Esophagus muscularis mucosa (tissue), 4 donors: Measurements from ENCODE around the gene HOXA4. TPM values are rescaled to one million over a fixed set of nuclear protein-coding genes. Genes with fewer than 3 reads are reported as not detected.

ENCODE experiments used
- DNase-seq: peaks from one replicate; pipeline ENCODE4 v3.0.0-alpha.2; 2017; ENCODE audit errors: extremely low spot score
- H3K27ac ChIP-seq, 4 donors: fragments of 200-600 bp; sonication (generic); replicated peaks in 1 of 4; 1 replicate in 3 of 4; 2 replicates in 1 of 4; pipeline ENCODE4 v1.5.1; 2016 to 2019; ENCODE audit warnings: mild to moderate bottlenecking in 1 of 4
- H3K27me3 ChIP-seq, 4 donors: fragments of 200-600 bp; sonication (generic); one replicate each; pipeline versions ENCODE4 v1.5.1 to v1.6.0; 2016 to 2019
- H3K36me3 ChIP-seq, 4 donors: fragments of 200-600 bp; sonication (generic); one replicate each; pipeline ENCODE4 v1.5.1; 2016 to 2019
- H3K4me1 ChIP-seq, 4 donors: fragments of 200-600 bp; sonication (generic); one replicate each; pipeline ENCODE4 v1.5.1; 2016 to 2019
- H3K4me3 ChIP-seq, 4 donors: fragments of 200-600 bp; sonication (generic); 1 replicate in 2 of 4; 2 replicates in 2 of 4; pipeline ENCODE4 v1.5.1; 2016 to 2019; ENCODE audit warnings: mild to moderate bottlenecking in 4 of 4, moderate library complexity in 1 of 4
- H3K9me3 ChIP-seq, 4 donors: fragments of 200-600 bp; sonication (generic); 1 replicate in 3 of 4; 2 replicates in 1 of 4; pipeline ENCODE4 v1.5.1; 2016 to 2019
- EP300 ChIP-seq: sonication (generic); formaldehyde crosslinking; IDR thresholded peaks from one replicate; pipeline ENCODE4 v1.6.1; 2017; ENCODE audit warnings: antibody characterized with exemption
- POLR2A ChIP-seq: fragments of 450-650 bp; IDR thresholded peaks from one replicate; pipeline ENCODE4 v1.6.1; 2017; ENCODE audit warnings: antibody characterized with exemption, moderate library complexity, mild to moderate bottlenecking, low read depth
- POLR2AphosphoS5 ChIP-seq, 2 donors: sonication (generic); formaldehyde crosslinking; IDR thresholded peaks; one replicate each; pipeline ENCODE4 v1.6.1; 2017; ENCODE audit warnings: antibody characterized with exemption in 2 of 2
- WGBS: methylation state at CpG from one replicate; pipeline ENCODE4 v1.1.5; 2018; 5-methylcytosine and 5-hydroxymethylcytosine counted together
- intact Hi-C: fragments of 100-400 bp; cut with DNase I; formaldehyde crosslinking; loops from one replicate; pipeline ENCODE4 v1.15.1; 2023
- total RNA-seq, 4 donors: library from RNA; depleted of rRNA; stranded (reverse); fragments of >200 nt; gene quantifications; one replicate each; pipeline versions ENCODE4 v1.1.0 to v1.2.1, GENCODE V29; 2016
- TF ChIP-seq, protein P1 (sequence below), 3 experiments: fragments of 200-600 bp in 2 of 3; fragments of 450-650 bp in 1 of 3; sonication (generic) in 2 of 3; IDR thresholded peaks; one replicate each; pipeline ENCODE4 v1.5.1; 2017 to 2019; ENCODE audit warnings: antibody characterized with exemption in 3 of 3, mild to moderate bottlenecking in 2 of 3, moderate library complexity in 1 of 3

HOXA4 gene
- total RNA-seq, 4 donors from 2014 or later, result 12.5 to 26.8 (median 18.1) TPM

GRCh38 chr7:27112361-27112760 is 18.2 kb downstream of the HOXA4 start:
- peaks cover 30 to 70% (median 59%) of the 10 kb centered on the region in 4 donors for H3K4me1 ChIP-seq
- no peaks in the 10 kb centered on the region for H3K9me3 ChIP-seq
- peak overlapping the region; percentile 96 to 100 (median 99) for H3K27ac ChIP-seq
- DNase-seq, result no peak
- intact Hi-C loops, result no loop called here
- H3K36me3 ChIP-seq, result no peaks in the 10 kb centered on the region
- 11% methylated on average over 4 of the region's 4 CpGs for WGBS
- peak overlapping the region; percentile 68 to 88 (median 77) for H3K4me3 ChIP-seq
- no peaks in the 10 kb centered on the region for H3K27me3 ChIP-seq
- TF ChIP-seq POLR2AphosphoS5 (IDR thresholded peaks at IDR 0.05) (no peak), POLR2A (no peak), EP300 (no peak)
- TF ChIP-seq, protein P1, sequence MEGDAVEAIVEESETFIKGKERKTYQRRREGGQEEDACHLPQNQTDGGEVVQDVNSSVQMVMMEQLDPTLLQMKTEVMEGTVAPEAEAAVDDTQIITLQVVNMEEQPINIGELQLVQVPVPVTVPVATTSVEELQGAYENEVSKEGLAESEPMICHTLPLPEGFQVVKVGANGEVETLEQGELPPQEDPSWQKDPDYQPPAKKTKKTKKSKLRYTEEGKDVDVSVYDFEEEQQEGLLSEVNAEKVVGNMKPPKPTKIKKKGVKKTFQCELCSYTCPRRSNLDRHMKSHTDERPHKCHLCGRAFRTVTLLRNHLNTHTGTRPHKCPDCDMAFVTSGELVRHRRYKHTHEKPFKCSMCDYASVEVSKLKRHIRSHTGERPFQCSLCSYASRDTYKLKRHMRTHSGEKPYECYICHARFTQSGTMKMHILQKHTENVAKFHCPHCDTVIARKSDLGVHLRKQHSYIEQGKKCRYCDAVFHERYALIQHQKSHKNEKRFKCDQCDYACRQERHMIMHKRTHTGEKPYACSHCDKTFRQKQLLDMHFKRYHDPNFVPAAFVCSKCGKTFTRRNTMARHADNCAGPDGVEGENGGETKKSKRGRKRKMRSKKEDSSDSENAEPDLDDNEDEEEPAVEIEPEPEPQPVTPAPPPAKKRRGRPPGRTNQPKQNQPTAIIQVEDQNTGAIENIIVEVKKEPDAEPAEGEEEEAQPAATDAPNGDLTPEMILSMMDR (IDR thresholded peaks at IDR 0.05), result no peak

DNA sequence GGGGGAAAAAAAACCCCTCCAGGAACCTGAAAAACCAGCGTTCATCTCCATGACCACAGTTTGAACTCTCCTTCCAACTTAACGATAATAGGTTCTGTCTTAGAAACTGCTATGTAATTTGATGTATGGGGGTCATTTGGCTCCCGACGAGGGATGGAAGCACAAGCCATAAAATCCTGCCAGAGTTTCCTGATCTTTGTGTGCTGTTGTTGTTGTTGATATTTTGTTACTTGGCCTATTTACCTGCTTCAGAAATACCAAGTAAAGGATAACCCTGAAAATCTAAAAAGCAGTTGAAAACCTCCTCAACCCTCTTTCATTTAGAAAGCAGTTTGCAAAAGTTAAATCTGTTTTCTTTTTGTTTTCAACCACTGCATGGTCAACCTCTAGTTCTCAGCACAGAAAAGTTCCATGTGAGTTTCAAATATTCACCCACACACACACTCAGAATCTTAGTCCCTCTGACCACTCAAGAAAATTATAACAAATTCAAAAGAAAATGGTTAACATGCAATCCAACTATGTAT is 18.7 kb downstream of the HOXA4 start:
- Histone ChIP-seq H3K27ac (peak overlapping the region; percentile 96 to 100 (median 99)), H3K4me3 (peak overlapping the region; percentile 68 to 88 (median 77)), H3K36me3 (no peaks in the 10 kb centered on the region), H3K9me3 (no peaks in the 10 kb centered on the region), H3K4me1 (peaks cover 34 to 74% (median 59%) of the 10 kb centered on the region in 4 donors), H3K27me3 (no peaks in the 10 kb centered on the region)
- TF ChIP-seq POLR2A, result no peak
- TF ChIP-seq POLR2AphosphoS5 (IDR thresholded peaks at IDR 0.05), result no peak
- no peak for TF ChIP-seq EP300
- TF ChIP-seq, protein P1 (IDR thresholded peaks at IDR 0.05), result no peak
- WGBS, result 17% methylated on average over 4 of the region's 4 CpGs
- intact Hi-C loops, result no loop called here
- no peak for DNase-seq

DNA sequence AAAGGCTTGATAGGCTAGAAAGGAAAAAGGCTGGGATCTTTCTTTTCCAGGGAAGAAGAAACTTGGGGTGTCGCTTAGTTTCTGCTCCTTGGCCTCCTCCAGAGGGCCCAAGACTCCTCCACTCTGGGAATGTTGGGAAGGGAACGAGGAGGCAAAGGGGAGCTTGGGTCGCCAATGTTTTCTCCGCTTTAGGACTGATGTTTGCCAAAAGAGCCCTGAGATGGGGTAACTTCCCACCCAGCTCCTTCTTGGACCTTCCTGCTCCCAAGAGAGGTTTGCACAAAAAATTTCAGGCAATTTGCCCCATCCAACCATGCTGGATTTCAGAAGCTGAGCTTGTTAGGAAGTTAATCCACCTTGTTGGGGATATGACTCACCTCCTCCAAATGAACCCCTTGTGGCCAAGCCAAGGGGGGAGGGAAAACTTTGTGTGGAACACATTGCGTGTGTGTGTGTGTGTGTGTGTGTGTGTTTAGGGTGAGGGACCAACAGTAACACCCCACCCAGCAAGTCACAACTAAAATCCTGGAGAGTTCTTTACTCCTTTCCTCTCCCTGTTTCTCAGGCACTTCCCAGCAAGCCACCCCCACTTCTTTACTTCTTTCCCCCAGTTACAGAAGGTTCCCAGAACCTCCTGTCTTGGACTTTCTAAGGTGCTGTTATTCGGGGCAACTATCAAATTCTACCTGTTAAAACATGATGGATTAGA is 19.4 kb downstream of the HOXA4 start:
- TF ChIP-seq, protein P1 (IDR thresholded peaks at IDR 0.05), result no peak
- peak in 1 of 2 donors; percentile 60 for TF ChIP-seq POLR2AphosphoS5 (IDR thresholded peaks at IDR 0.05)
- 24% methylated on average over 6 of the region's 6 CpGs for WGBS
- no peaks in the 10 kb centered on the region for H3K27me3 ChIP-seq
- peaks cover 38 to 80% (median 62%) of the 10 kb centered on the region in 4 donors for H3K4me1 ChIP-seq
- no peak for DNase-seq
- peak overlapping the region; percentile 45 to 88 (median 72) for H3K4me3 ChIP-seq
- H3K36me3 ChIP-seq, result no peaks in the 10 kb centered on the region
- peak overlapping the region; percentile 96 to 100 (median 99) for H3K27ac ChIP-seq
- intact Hi-C loops, result no loop called here
- no peaks in the 10 kb centered on the region for H3K9me3 ChIP-seq

GRCh38 chr7:27110186-27111031 is 20.1 kb downstream of the HOXA4 start:
- TF ChIP-seq POLR2AphosphoS5 (IDR thresholded peaks at IDR 0.05) (peak in 1 of 2 donors; percentile 85), EP300 (no peak), POLR2A (no peak)
- TF ChIP-seq, protein P1 (IDR thresholded peaks at IDR 0.05), result no peak
- Histone ChIP-seq H3K9me3 (no peaks in the 10 kb centered on the region), H3K27me3 (no peaks in the 10 kb centered on the region), H3K4me3 (peak overlapping the region; percentile 45 to 88 (median 72)), H3K4me1 (peaks cover 38 to 88% (median 69%) of the 10 kb centered on the region in 4 donors), H3K27ac (peak overlapping the region; percentile 96 to 100 (median 99)), H3K36me3 (no peaks in the 10 kb centered on the region)
- peak; percentile 90 for DNase-seq
- 21% methylated on average over 55 of the region's 66 CpGs for WGBS
- intact Hi-C loops, result no loop called here
